HG02981 (cell line): ENCODE results near the gene U2AF1L4.
"Not testable (repeated sequence)": the region's sequence is repeated elsewhere in the genome, so short reads cannot be mapped to it uniquely, and the experiment has no call there.

Experiments used
- ATAC-seq: cut with Tn5 transposase; IDR thresholded peaks from one replicate; pipeline ENCODE4 v1.9.1; 2021; ENCODE audit warnings: mild to moderate bottlenecking, moderate library complexity; ENCODE audit not compliant: unreplicated experiment

U2AF1L4 gene

GRCh38 chr19:35727956-35728706, 17.1 kb downstream of the U2AF1L4 start:
- ATAC-seq, result no peak

- no peak for ATAC-seq
These were observed 17.9 kb downstream of the U2AF1L4 start for GRCh38 chr19:35727053-35727955.

- no peak for ATAC-seq
These were observed 19.9 kb downstream of the U2AF1L4 start for GRCh38 chr19:35725216-35725861.

GRCh38 chr19:35724560-35724959, 20.7 kb downstream of the U2AF1L4 start:
- no peak for ATAC-seq

GRCh38 chr19:35724132-35724531, 21.1 kb downstream of the U2AF1L4 start:
- not testable (repeated sequence) for ATAC-seq

- ATAC-seq, result no peak
These were observed 21.5 kb downstream of the U2AF1L4 start for GRCh38 chr19:35723671-35724070.

- no peak for ATAC-seq
These were observed 22.3 kb downstream of the U2AF1L4 start for GRCh38 chr19:35722897-35723296.

GRCh38 chr19:35722461-35722860, 22.8 kb downstream of the U2AF1L4 start:
- no peak for ATAC-seq

GRCh38 chr19:35721374-35721773, 23.8 kb downstream of the U2AF1L4 start:
- ATAC-seq, result no peak

- ATAC-seq, result no peak
These were observed 24.6 kb downstream of the U2AF1L4 start for GRCh38 chr19:35720648-35721047.

GRCh38 chr19:35720163-35720524, 25.1 kb downstream of the U2AF1L4 start:
- no peak for ATAC-seq

GRCh38 chr19:35719402-35720162, 25.6 kb downstream of the U2AF1L4 start:
- ATAC-seq, result no peak

- no peak for ATAC-seq
These were observed 26.7 kb downstream of the U2AF1L4 start for GRCh38 chr19:35718345-35719041.

- peak; percentile 43 for ATAC-seq
These were observed 27.4 kb downstream of the U2AF1L4 start, which contains the start of gene KMT2B for GRCh38 chr19:35717665-35718344. KMT2B (plus strand) TSS chr19:35718003; CDS start chr19:35718019, 16 bp downstream.

- peak; percentile 60 for ATAC-seq
These were observed 28.2 kb downstream of the U2AF1L4 start for GRCh38 chr19:35716801-35717664.

- no peak for ATAC-seq
These were observed 29.0 kb downstream of the U2AF1L4 start for GRCh38 chr19:35715981-35716800.

- no peak for ATAC-seq
These were observed 29.8 kb downstream of the U2AF1L4 start for GRCh38 chr19:35715355-35715809.
